SU-DHL-6 (cell line): ENCODE measurements around the gene CNFN.

Experiments used
- H2AFZ ChIP-seq: fragments of 200-600 bp; sonication (generic); 2 replicates; pipeline ENCODE4 v1.6.1; 2014; ENCODE audit warnings: low read depth, mild to moderate bottlenecking, moderate library complexity, mixed read lengths, antibody characterized with exemption, low read length; ENCODE audit not compliant: severe bottlenecking
- H3F3A ChIP-seq: fragments of 200-600 bp; shearing (Covaris generic); 2 replicates; pipeline ENCODE4 v1.6.0; 2016; ENCODE audit warnings: antibody characterized with exemption, mild to moderate bottlenecking; ENCODE audit not compliant: insufficient read depth
- H3K27ac ChIP-seq: fragments of 200-600 bp; sonication (generic); 2 replicates; pipeline ENCODE4 v1.5.1; 2016; ENCODE audit warnings: low read depth, mild to moderate bottlenecking, low read length, moderate library complexity, mixed read lengths
- H3K27me3 ChIP-seq: fragments of 200-600 bp; sonication (generic), shearing (Covaris generic); 2 replicates; pipeline ENCODE4 v1.6.0; 2014; ENCODE audit warnings: mild to moderate bottlenecking, low read length
- H3K36me3 ChIP-seq: fragments of 200-600 bp; sonication (generic); 2 replicates; pipeline ENCODE4 v1.6.1; 2014; ENCODE audit warnings: mild to moderate bottlenecking, low read length, mixed read lengths
- H3K4me2 ChIP-seq: fragments of 300-600, 200-600 bp; shearing (Covaris generic), sonication (generic); 2 replicates; pipeline ENCODE4 v1.6.0; 2014; ENCODE audit warnings: low read length, low read depth, mild to moderate bottlenecking; ENCODE audit not compliant: poor library complexity, severe bottlenecking
- H3K4me3 ChIP-seq: fragments of 200-600 bp; sonication (generic); 2 replicates; pipeline ENCODE4 v1.5.1; 2014; ENCODE audit warnings: antibody characterized with exemption, low read length, mild to moderate bottlenecking, mixed read lengths; ENCODE audit not compliant: insufficient read depth, poor library complexity, severe bottlenecking
- H3K79me2 ChIP-seq: fragments of 200-600 bp; sonication (generic); 2 replicates; pipeline ENCODE4 v1.6.1; 2014; ENCODE audit warnings: mild to moderate bottlenecking, low read length, moderate library complexity; ENCODE audit not compliant: insufficient read depth
- H3K9ac ChIP-seq: fragments of 200-600 bp; sonication (generic); 2 replicates; pipeline ENCODE4 v1.7.0; 2014; ENCODE audit warnings: mild to moderate bottlenecking, low read length
- H3K9me2 ChIP-seq: fragments of 200-600 bp; sonication (generic); replicated peaks from 2 replicates; pipeline ENCODE4 v1.6.1; 2014; ENCODE audit warnings: low read length; ENCODE audit not compliant: insufficient read depth
- H3K9me3 ChIP-seq: fragments of 200-600 bp; sonication (generic); 2 replicates; pipeline ENCODE4 v1.6.1; 2014; ENCODE audit warnings: low read length, mixed read lengths; ENCODE audit not compliant: insufficient read depth
- H4K20me1 ChIP-seq: fragments of 200-600 bp; sonication (generic); 2 replicates; pipeline ENCODE4 v1.6.1; 2014; ENCODE audit warnings: low read depth, mild to moderate bottlenecking, antibody characterized with exemption, low read length, moderate library complexity, mixed read lengths
- EZH2phosphoT487 ChIP-seq: fragments of 200-600 bp; sonication (generic), shearing (Covaris generic); conservative IDR thresholded peaks from 2 replicates; pipeline ENCODE4 v1.6.1; 2018; ENCODE audit warnings: mild to moderate bottlenecking, antibody characterized with exemption, low read length, moderate library complexity, mixed read lengths
- TF ChIP-seq, protein P1 (sequence below): fragments of 200-600 bp; sonication (generic); IDR thresholded peaks from one replicate; pipeline ENCODE4 v1.5.1; 2017; ENCODE audit warnings: antibody characterized with exemption, mild to moderate bottlenecking, low read length, moderate library complexity; ENCODE audit not compliant: insufficient read depth, poor library complexity, severe bottlenecking

Gene CNFN

DNA sequence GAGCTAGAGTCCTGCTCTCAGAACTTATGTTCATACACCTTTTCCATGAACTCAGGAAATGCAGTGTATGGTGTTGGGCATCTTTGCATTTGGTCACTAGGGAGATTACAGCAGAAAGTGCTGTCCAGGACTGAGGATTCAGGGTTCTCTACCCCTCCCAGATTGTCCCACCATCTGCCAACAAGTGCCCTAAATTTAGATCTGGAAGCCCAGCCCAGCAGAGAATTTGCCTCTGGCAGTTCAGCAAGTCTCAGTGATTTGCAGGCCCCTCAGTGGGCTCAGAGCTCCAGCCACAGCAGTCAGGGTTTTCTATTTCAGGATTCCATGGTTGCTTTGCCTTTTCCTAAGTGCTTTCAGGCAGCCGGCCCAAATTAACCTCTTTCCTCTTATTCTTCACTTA, 23.4 kb downstream of the CNFN start:
- no peak overlapping the region for H3K27ac ChIP-seq
- H3K9ac ChIP-seq, result no peak overlapping the region
- no peaks in the 10 kb centered on the region for H3K27me3 ChIP-seq
- H2AFZ ChIP-seq, result no peak overlapping the region
- no peak overlapping the region for H3K4me3 ChIP-seq
- no peaks in the 10 kb centered on the region for H4K20me1 ChIP-seq
- no peaks in the 10 kb centered on the region for H3K9me2 ChIP-seq
- H3K36me3 ChIP-seq, result peaks cover 3% of the 10 kb centered on the region; the same call in 1 of the 2 replicates
- no peak overlapping the region for H3K4me2 ChIP-seq
- H3F3A ChIP-seq, result no peaks in the 10 kb centered on the region
- peaks cover 8% of the 10 kb centered on the region; the same call in 1 of the 2 replicates for H3K9me3 ChIP-seq
- no peaks in the 10 kb centered on the region for H3K79me2 ChIP-seq
- TF ChIP-seq, protein P1, sequence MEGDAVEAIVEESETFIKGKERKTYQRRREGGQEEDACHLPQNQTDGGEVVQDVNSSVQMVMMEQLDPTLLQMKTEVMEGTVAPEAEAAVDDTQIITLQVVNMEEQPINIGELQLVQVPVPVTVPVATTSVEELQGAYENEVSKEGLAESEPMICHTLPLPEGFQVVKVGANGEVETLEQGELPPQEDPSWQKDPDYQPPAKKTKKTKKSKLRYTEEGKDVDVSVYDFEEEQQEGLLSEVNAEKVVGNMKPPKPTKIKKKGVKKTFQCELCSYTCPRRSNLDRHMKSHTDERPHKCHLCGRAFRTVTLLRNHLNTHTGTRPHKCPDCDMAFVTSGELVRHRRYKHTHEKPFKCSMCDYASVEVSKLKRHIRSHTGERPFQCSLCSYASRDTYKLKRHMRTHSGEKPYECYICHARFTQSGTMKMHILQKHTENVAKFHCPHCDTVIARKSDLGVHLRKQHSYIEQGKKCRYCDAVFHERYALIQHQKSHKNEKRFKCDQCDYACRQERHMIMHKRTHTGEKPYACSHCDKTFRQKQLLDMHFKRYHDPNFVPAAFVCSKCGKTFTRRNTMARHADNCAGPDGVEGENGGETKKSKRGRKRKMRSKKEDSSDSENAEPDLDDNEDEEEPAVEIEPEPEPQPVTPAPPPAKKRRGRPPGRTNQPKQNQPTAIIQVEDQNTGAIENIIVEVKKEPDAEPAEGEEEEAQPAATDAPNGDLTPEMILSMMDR, result no peak
- no peak for TF ChIP-seq EZH2phosphoT487

DNA sequence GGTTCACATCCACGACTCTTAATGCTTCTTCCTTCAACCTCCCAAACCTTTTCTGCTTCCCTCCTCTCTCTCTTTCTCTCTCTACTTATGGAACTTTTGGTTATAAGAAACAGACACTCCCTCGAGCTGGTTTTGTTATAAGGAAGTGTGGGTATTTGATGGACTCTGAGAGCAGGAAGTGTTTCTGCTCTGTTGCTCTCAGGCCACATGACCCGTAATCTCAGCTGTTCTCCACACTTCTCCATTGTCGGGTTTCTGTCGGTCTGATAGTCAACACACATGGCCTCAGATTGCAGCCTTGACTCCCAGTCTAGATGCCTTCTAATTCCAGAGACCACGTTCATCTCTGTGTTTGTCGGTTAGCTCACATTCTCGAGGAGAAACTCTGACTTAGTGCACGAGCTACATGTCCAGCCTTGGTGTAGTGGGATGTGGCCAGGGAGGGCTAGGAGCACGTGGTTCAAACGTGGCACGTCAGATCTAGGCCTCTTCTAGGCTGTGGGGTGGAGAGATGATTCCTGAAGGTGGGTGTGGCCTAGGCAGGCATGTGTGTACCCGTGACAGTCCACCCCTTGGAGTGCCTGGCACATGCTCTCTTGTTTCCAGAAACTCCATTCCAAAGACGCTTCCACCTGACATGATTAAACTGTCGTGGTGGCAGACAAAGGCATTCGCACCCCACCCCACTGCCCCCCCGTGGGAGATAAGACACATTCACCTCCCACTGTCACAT, 26.3 kb downstream of the CNFN start:
- H3K4me2 ChIP-seq, result no peak overlapping the region
- no peak overlapping the region for H2AFZ ChIP-seq
- no peak overlapping the region for H3K27ac ChIP-seq
- TF ChIP-seq, protein P1, result no peak
- no peak for TF ChIP-seq EZH2phosphoT487
- no peaks in the 10 kb centered on the region for H3K79me2 ChIP-seq
- no peak overlapping the region for H3K4me3 ChIP-seq
- no peaks in the 10 kb centered on the region for H3K9me2 ChIP-seq
- peaks cover 3% of the 10 kb centered on the region; the same call in 1 of the 2 replicates for H3K36me3 ChIP-seq
- peaks cover 8% of the 10 kb centered on the region; the same call in 1 of the 2 replicates for H3K9me3 ChIP-seq
- H3K27me3 ChIP-seq, result no peaks in the 10 kb centered on the region
- no peak overlapping the region for H3K9ac ChIP-seq
- no peaks in the 10 kb centered on the region for H3F3A ChIP-seq
- H4K20me1 ChIP-seq, result no peaks in the 10 kb centered on the region

GRCh38 chr19:42362891-42363440, 27.1 kb downstream of the CNFN start:
- H3K9me3 ChIP-seq, result peaks cover 8% of the 10 kb centered on the region; the same call in 1 of the 2 replicates
- H3K9me2 ChIP-seq, result no peaks in the 10 kb centered on the region
- H3K4me2 ChIP-seq, result no peak overlapping the region
- no peaks in the 10 kb centered on the region for H4K20me1 ChIP-seq
- H3K79me2 ChIP-seq, result no peaks in the 10 kb centered on the region
- H3K4me3 ChIP-seq, result no peak overlapping the region
- peaks cover 3% of the 10 kb centered on the region; the same call in 1 of the 2 replicates for H3K36me3 ChIP-seq
- H3K27me3 ChIP-seq, result no peaks in the 10 kb centered on the region
- H3K27ac ChIP-seq, result no peak overlapping the region
- no peaks in the 10 kb centered on the region for H3F3A ChIP-seq
- no peak overlapping the region for H2AFZ ChIP-seq
- no peak overlapping the region for H3K9ac ChIP-seq
- TF ChIP-seq, protein P1, result no peak
